NB4 (cell line): ENCODE results near the gene EIF4G2.

Experiments
- DNase-seq: peaks from one replicate; pipeline ENCODE4 v3.0.0; 2010; ENCODE audit warnings: low read depth
- H3K4me3 ChIP-seq: one replicate; pipeline ENCODE4 v1.5.1; 2011; ENCODE audit warnings: mild to moderate bottlenecking, low read depth, low read length, moderate library complexity
- MYC ChIP-seq: IDR thresholded peaks from 2 replicates; pipeline ENCODE4 v1.6.1; 2011; ENCODE audit warnings: low read depth, low read length
- POLR2A ChIP-seq: IDR thresholded peaks from 2 replicates; pipeline ENCODE4 v1.6.1; 2011; ENCODE audit warnings: mild to moderate bottlenecking; ENCODE audit not compliant: insufficient read length; ENCODE audit errors: extremely low read depth
- TF ChIP-seq, protein P1 (sequence below): IDR thresholded peaks from one replicate; pipeline ENCODE4 v1.5.1; 2012; ENCODE audit warnings: low read depth, low read length
- TF ChIP-seq, protein P2 (sequence below): IDR thresholded peaks from 2 replicates; pipeline ENCODE4 v1.6.1; 2011; ENCODE audit warnings: low read depth, low read length

The EIF4G2 gene

DNA sequence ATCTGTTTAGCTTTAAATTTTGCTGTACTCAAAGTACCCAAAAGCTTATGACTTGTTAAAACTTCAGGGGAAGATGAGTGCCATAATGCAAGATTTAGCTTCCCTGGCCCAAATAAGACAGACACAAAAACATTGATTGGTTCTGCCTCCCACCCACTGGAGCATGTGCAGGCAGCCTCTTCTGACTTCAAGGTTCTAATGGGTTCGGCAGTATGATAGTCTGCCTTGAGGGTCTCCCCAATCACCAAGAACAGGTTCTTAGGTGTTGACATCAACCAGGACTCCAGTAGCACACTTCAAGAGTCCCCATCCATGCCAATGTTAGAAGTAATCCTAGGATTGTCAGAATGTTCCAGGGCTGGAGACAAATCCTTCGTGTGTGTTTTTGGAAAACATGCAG lies 12.5 kb downstream of the EIF4G2 start:
- TF ChIP-seq, protein P1, sequence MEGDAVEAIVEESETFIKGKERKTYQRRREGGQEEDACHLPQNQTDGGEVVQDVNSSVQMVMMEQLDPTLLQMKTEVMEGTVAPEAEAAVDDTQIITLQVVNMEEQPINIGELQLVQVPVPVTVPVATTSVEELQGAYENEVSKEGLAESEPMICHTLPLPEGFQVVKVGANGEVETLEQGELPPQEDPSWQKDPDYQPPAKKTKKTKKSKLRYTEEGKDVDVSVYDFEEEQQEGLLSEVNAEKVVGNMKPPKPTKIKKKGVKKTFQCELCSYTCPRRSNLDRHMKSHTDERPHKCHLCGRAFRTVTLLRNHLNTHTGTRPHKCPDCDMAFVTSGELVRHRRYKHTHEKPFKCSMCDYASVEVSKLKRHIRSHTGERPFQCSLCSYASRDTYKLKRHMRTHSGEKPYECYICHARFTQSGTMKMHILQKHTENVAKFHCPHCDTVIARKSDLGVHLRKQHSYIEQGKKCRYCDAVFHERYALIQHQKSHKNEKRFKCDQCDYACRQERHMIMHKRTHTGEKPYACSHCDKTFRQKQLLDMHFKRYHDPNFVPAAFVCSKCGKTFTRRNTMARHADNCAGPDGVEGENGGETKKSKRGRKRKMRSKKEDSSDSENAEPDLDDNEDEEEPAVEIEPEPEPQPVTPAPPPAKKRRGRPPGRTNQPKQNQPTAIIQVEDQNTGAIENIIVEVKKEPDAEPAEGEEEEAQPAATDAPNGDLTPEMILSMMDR: no peak
- no peak for TF ChIP-seq POLR2A
- TF ChIP-seq MYC: no peak
- TF ChIP-seq, protein P2, sequence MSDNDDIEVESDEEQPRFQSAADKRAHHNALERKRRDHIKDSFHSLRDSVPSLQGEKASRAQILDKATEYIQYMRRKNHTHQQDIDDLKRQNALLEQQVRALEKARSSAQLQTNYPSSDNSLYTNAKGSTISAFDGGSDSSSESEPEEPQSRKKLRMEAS: no peak
- no peak overlapping the region for H3K4me3 ChIP-seq
- DNase-seq: no peak

DNA sequence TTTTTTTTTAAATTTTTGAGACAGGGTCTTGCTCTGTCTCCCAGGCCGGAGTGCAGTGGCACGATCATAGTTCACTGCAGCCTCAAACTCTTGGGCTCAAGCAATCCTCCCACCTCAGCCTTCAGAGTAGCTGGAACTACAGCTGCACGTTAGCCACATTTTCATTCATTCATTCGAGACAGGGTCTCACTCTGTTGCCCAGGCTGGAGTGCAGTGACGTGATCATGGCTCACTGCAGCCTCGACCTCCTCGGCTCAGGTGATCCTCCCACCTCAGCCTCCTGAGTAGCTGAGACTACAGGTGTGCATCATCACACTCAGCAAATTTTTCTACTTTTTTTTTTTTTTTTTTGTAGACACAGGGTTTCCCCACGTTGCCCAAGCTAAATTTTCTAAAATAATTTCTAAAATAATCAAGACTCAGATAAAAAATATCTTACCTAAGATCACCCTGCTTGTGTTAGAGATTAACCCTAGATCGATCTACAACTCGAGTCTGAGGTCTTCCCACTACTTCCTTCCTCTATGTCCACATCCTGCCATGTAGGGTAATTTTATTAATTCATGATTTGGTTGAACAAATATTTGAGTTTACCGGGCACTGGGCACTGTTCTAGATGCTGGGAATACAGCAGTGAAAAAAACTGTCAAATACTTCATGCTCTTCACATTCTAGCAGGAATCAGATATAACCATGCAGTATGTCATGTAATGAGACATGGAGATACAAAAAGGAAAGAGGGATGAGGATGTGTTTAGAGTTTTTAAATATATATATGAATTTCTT lies 15.1 kb downstream of the EIF4G2 start:
- no peak for DNase-seq
- H3K4me3 ChIP-seq: no peak overlapping the region
- TF ChIP-seq, protein P2: no peak
- TF ChIP-seq, protein P1: no peak
- TF ChIP-seq MYC: no peak
- no peak for TF ChIP-seq POLR2A

DNA sequence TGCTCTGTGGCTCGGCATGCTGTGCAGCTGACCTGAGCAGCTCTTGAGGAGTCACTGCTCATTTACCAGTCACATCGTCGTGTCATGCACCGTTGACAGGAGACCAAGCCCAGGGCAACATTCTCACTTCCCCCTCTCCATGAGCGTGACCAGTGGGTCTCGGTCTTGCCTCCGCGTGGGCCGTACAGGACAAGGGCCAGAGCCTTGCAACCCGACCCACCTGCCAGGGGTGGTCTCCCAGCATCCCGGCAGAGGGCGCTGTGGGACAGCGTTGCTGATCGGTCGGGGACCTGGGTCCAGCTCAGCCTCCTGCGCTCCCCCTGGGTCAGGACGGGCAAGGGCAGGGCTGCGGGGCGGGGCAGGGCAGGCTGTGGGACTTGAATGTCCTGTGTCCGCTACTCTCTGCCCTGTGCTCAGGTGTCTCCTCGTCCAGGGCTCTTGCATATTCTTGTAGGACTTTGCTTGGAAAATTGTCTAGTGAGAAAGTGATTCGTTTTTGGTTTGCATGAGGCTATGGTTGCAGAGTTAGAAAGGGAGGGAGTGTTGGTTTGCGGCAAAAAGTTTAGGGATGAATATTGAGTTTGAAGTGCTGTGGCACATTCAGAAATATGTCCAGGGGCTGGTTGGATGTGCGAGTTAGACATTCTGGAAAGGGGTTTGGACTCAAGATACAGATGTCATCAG lies 16.2 kb downstream of the EIF4G2 start:
- DNase-seq: peak; percentile 84
- H3K4me3 ChIP-seq: no peak overlapping the region
- TF ChIP-seq MYC (peak; percentile 72), POLR2A (no peak)
- TF ChIP-seq, protein P2: peak; percentile 27; the same call in 1 of the 2 replicates
- TF ChIP-seq, protein P1: peak; percentile 89

DNA sequence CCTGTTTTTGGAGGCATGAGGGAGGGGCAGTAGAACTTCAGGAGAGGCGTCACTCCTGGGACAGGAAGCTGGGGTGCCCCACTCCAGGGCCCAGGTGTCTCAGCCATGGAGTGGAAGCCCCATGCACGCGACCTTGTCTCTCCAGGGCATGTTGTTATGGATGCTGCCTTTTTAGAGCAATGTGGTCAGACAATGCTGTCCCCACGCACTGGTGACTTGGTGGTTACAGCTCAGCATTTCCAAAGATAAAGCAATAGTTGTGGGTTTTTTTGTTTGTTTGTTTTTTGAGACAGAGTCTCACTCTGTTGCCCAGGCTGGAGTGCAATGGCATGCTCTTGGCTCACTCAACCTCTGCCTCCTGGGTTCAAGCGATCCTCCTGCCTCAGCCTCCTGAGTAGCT lies 22.3 kb downstream of the EIF4G2 start:
- DNase-seq: no peak
- TF ChIP-seq, protein P2: no peak
- TF ChIP-seq MYC (no peak), POLR2A (no peak)
- TF ChIP-seq, protein P1: no peak
- no peak overlapping the region for H3K4me3 ChIP-seq

DNA sequence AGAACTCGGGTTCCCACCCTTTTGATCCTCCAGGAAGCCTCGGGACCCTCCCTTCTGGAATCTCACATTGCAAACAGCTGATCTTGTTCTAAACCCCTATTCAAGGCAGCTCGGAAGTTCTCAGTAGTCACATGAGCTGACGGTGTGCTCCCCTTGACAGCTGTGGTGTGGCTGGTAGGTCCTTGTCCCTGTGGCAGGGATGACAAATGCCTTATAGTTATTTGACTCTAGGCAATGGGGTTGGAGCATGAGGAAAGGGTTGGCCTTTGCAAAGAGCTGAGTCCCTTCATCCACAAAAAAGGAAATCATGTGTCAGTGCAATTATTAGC lies 23.6 kb downstream of the EIF4G2 start:
- no peak overlapping the region for H3K4me3 ChIP-seq
- TF ChIP-seq, protein P1: no peak
- TF ChIP-seq POLR2A (no peak), MYC (no peak)
- TF ChIP-seq, protein P2: no peak
- no peak for DNase-seq
